Measurements from ENCODE around the gene NXN.

GRCh38 chr17:948284-948852 lies 31.2 kb downstream of the NXN start:
- TF ChIP-seq CTCF (conservative IDR thresholded peaks at IDR 0.05; ENCODE audit: low read depth, low read length) (no peak), EZH2 (IDR thresholded peaks at IDR 0.05; ENCODE audit: low read length, unreplicated experiment) (no peak), EZH2phosphoT487 (IDR thresholded peaks at IDR 0.05; ENCODE audit: borderline replicate concordance, low read length) (no peak)
